Kidney epithelial cell (primary cell): ENCODE data around the gene HOXD12. TPM values are rescaled to one million over a fixed set of nuclear protein-coding genes. Genes with fewer than 3 reads are reported as not detected.

ENCODE experiments used
- DNase-seq: peaks from one replicate; pipeline ENCODE4 v3.0.0-alpha.2; 2010; ENCODE audit warnings: low read depth
- H3K27me3 ChIP-seq: 2 replicates; pipeline ENCODE4 v1.6.0; 2011; ENCODE audit warnings: low read length; ENCODE audit not compliant: control insufficient read depth, insufficient read depth
- H3K36me3 ChIP-seq: 2 replicates; pipeline ENCODE4 v1.5.1; 2011; ENCODE audit warnings: low read length; ENCODE audit not compliant: control insufficient read depth, insufficient read depth
- H3K4me3 ChIP-seq: 2 replicates; pipeline ENCODE4 v1.5.1; 2011; ENCODE audit warnings: low read depth, mild to moderate bottlenecking, control low read depth, low read length
- CTCF ChIP-seq: IDR thresholded peaks from 2 replicates; pipeline ENCODE4 v1.5.1; 2011; ENCODE audit warnings: mild to moderate bottlenecking, moderate library complexity, low read length, control low read depth, inconsistent platforms; ENCODE audit not compliant: insufficient read depth, poor library complexity, severe bottlenecking
- total RNA-seq: library from RNA; depleted of rRNA; stranded (reverse); fragments of >200 nt; gene quantifications from 2 replicates; pipeline ENCODE4 v1.2.3, GENCODE V29; 2015

The HOXD12 gene
- total RNA-seq, 1 donor from 2014 or later, result not detected

GRCh38 chr2:176099159-176099727 is 352 bp upstream of the HOXD12 start:
- no peaks in the 10 kb centered on the region for H3K36me3 ChIP-seq
- H3K4me3 ChIP-seq, result no peak overlapping the region
- peaks cover 69% of the 10 kb centered on the region for H3K27me3 ChIP-seq
- DNase-seq, result no peak
- no peak for TF ChIP-seq CTCF

- Histone ChIP-seq H3K4me3 (no peak overlapping the region), H3K36me3 (no peaks in the 10 kb centered on the region), H3K27me3 (peaks cover 61% of the 10 kb centered on the region)
- no peak for TF ChIP-seq CTCF
- no peak for DNase-seq
These were observed 1.0 kb downstream of the HOXD12 start for GRCh38 chr2:176100547-176101140.

GRCh38 chr2:176101216-176101830 is 1.7 kb downstream of the HOXD12 start:
- DNase-seq, result no peak
- Histone ChIP-seq H3K4me3 (no peak overlapping the region), H3K36me3 (no peaks in the 10 kb centered on the region), H3K27me3 (peaks cover 59% of the 10 kb centered on the region)
- TF ChIP-seq CTCF, result no peak

- Histone ChIP-seq H3K36me3 (no peaks in the 10 kb centered on the region), H3K4me3 (no peak overlapping the region), H3K27me3 (peaks cover 54% of the 10 kb centered on the region)
- no peak for TF ChIP-seq CTCF
- DNase-seq, result no peak
These were observed 2.2 kb downstream of the HOXD12 start for GRCh38 chr2:176101842-176102241.

- Histone ChIP-seq H3K36me3 (no peaks in the 10 kb centered on the region), H3K27me3 (peaks cover 51% of the 10 kb centered on the region), H3K4me3 (no peak overlapping the region)
- no peak for TF ChIP-seq CTCF
- DNase-seq, result no peak
These were observed 2.8 kb downstream of the HOXD12 start for GRCh38 chr2:176102309-176102866.
